KOPT-K1 (cell line): ENCODE results near the gene RBM15.

Experiments used
- H3K27ac ChIP-seq: fragments of 200-600 bp; sonication (generic); 2 replicates; pipeline ENCODE4 v1.5.1; 2016; ENCODE audit warnings: antibody characterized with exemption, mild to moderate bottlenecking, low read depth, low read length; ENCODE audit not compliant: poor library complexity, severe bottlenecking
- H3K36me3 ChIP-seq: fragments of 200-600 bp; sonication (generic); 2 replicates; pipeline ENCODE4 v1.5.1; 2017; ENCODE audit warnings: antibody characterized with exemption, mild to moderate bottlenecking, low read length, moderate library complexity; ENCODE audit not compliant: insufficient read depth
- H3K9me3 ChIP-seq: fragments of 200-600 bp; sonication (generic); 2 replicates; pipeline ENCODE4 v1.5.1; 2017; ENCODE audit warnings: antibody characterized with exemption, low read length, mild to moderate bottlenecking; ENCODE audit not compliant: insufficient read depth, poor library complexity, severe bottlenecking

RBM15 gene

DNA sequence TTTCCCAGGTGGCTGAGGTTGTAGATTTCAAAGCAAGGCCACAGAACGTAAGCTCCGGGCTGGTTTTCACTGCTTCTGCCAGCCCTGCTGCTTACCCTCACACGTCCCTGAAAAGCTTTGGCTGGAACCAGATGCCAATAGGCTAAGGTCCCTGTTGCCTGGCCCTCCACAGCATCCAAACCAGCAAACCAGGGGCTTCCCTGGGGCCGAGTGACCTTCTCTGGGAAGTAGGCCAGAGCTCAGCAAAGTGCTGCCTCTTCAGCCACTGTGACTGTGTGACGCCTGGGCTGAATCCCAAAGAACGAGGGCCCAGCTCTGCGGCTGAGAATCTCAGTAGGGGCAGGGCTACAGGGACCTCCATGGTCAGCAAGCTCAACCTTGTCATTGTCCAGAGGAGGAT is 28.9 kb upstream of the RBM15 start:
- no peak overlapping the region for H3K27ac ChIP-seq

GRCh38 chr1:110312188-110313121 is 26.7 kb upstream of the RBM15 start:
- no peaks in the 10 kb centered on the region for H3K36me3 ChIP-seq
- H3K27ac ChIP-seq = no peak overlapping the region
- no peaks in the 10 kb centered on the region for H3K9me3 ChIP-seq

More for the DNA sequence above, 28.9 kb upstream of the RBM15 start:
- Histone ChIP-seq H3K36me3 (no peaks in the 10 kb centered on the region), H3K9me3 (no peaks in the 10 kb centered on the region)

DNA sequence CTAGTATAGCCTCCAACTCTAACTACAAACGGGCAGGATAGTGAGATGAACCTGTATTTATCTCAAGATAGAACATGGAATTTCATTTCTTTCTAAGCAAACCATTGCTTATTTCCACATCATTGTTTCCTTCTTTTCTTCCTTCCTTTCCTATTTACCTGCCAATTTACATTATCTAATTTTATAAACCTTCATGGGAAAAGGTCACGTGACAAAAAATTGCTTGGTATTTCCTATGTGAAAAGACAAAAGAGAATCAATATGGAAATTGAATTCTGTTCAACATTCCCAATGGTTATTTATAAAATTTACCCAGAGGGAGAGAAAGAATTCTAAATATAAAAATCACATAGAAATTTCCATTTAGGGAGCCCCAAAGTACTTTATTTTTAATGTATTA is 22.4 kb upstream of the RBM15 start:
- Histone ChIP-seq H3K27ac (no peak overlapping the region), H3K36me3 (no peaks in the 10 kb centered on the region), H3K9me3 (no peaks in the 10 kb centered on the region)

DNA sequence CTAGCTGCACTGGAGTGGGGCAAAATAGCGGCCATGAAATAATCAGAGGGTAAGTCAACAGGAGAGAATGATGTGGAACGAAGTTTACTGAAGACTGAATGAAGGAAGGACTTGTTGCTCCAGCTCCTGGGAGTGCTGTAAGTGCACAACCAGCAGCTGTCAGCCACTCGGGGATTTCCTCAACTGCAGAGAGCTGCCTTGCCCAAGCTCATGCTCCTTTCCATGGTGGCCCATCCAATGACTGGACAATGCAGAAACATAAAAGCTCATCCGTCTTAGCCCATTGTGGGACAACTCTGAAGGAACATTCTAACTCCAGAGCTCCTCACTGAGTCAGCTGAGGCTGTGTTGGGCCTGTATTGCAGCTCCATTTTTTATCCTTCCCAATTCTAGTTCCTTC is 21.1 kb upstream of the RBM15 start:
- Histone ChIP-seq H3K9me3 (no peaks in the 10 kb centered on the region), H3K27ac (no peak overlapping the region), H3K36me3 (no peaks in the 10 kb centered on the region)

GRCh38 chr1:110319332-110320167 is 19.6 kb upstream of the RBM15 start:
- Histone ChIP-seq H3K27ac (no peak overlapping the region), H3K9me3 (no peaks in the 10 kb centered on the region), H3K36me3 (no peaks in the 10 kb centered on the region)

GRCh38 chr1:110320168-110320518 is 19.0 kb upstream of the RBM15 start:
- Histone ChIP-seq H3K27ac (no peak overlapping the region), H3K9me3 (no peaks in the 10 kb centered on the region), H3K36me3 (no peaks in the 10 kb centered on the region)

GRCh38 chr1:110321045-110321444 is 18.1 kb upstream of the RBM15 start:
- H3K9me3 ChIP-seq = no peaks in the 10 kb centered on the region
- no peak overlapping the region for H3K27ac ChIP-seq
- H3K36me3 ChIP-seq = no peaks in the 10 kb centered on the region

- H3K27ac ChIP-seq = no peak overlapping the region
- no peaks in the 10 kb centered on the region for H3K9me3 ChIP-seq
- H3K36me3 ChIP-seq = no peaks in the 10 kb centered on the region
These were observed 17.3 kb upstream of the RBM15 start for GRCh38 chr1:110321846-110322245.

- H3K9me3 ChIP-seq = no peaks in the 10 kb centered on the region
- no peaks in the 10 kb centered on the region for H3K36me3 ChIP-seq
- H3K27ac ChIP-seq = no peak overlapping the region
These were observed 14.5 kb upstream of the RBM15 start for GRCh38 chr1:110324667-110325066.

DNA sequence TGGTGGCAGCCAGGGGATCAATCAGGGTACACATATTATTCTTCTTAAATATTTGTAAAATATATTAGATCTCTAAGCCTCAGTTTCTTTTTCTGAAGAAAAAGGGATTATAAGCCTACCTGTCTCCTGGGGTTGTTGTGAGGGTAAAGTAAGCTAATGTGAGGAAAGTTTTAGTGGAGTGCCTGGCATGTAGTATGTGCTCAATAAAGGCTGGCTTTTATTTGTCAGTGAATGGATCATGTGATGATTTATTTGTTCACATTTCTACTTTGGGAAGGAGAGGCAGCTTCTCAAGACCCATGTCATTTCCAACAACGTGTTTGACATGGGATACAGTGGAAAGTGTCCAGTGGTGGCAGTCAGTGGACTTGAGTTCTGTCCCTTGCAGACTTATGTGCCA is 12.4 kb upstream of the RBM15 start:
- no peaks in the 10 kb centered on the region for H3K36me3 ChIP-seq
- no peak overlapping the region for H3K27ac ChIP-seq
- no peaks in the 10 kb centered on the region for H3K9me3 ChIP-seq

DNA sequence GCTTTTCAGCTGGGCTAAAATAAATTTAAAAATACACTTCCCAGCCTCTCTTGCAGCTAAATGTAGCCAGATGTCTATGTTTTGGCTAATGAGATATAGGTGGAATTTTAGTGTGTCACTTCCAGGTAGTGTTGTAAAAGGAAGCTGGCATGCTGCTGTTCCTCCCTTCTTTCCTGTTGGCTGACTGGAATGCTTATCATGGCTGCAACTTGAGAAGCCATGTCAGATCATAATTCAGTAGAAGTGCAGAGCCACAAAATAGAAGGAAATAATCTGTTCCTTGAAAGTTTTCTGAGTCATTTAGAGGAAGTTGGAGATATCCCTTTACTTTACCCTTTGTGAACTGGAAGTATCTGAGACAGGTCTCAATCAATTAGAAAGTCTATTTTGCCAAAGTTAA is 10.9 kb upstream of the RBM15 start:
- H3K27ac ChIP-seq = no peak overlapping the region
- H3K9me3 ChIP-seq = no peaks in the 10 kb centered on the region
- no peaks in the 10 kb centered on the region for H3K36me3 ChIP-seq

- no peaks in the 10 kb centered on the region for H3K9me3 ChIP-seq
- H3K36me3 ChIP-seq = no peaks in the 10 kb centered on the region
- no peak overlapping the region for H3K27ac ChIP-seq
These were observed 10.5 kb upstream of the RBM15 start for GRCh38 chr1:110328700-110329099.

DNA sequence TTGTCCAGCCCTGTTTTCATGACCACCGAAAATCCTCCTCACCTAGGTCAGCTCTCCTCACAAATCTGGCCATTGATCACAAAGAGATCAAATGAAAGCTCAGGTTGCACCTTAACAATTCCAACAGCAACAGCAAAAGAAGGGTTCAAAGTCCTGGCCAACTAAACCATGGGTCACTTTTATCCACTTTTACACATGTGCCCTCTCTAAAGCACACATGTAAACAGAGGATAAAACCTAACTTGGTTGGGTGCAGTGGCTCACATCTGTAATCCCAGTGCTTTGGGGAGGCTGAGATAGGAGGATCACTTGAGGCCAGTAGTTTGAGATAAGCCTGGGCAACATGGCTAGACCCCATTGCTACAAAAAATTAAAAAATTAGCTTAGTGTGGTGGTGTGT is 3.9 kb upstream of the RBM15 start:
- Histone ChIP-seq H3K36me3 (peaks cover 4% of the 10 kb centered on the region; the same call in 1 of the 2 replicates), H3K27ac (no peak overlapping the region), H3K9me3 (no peaks in the 10 kb centered on the region)

DNA sequence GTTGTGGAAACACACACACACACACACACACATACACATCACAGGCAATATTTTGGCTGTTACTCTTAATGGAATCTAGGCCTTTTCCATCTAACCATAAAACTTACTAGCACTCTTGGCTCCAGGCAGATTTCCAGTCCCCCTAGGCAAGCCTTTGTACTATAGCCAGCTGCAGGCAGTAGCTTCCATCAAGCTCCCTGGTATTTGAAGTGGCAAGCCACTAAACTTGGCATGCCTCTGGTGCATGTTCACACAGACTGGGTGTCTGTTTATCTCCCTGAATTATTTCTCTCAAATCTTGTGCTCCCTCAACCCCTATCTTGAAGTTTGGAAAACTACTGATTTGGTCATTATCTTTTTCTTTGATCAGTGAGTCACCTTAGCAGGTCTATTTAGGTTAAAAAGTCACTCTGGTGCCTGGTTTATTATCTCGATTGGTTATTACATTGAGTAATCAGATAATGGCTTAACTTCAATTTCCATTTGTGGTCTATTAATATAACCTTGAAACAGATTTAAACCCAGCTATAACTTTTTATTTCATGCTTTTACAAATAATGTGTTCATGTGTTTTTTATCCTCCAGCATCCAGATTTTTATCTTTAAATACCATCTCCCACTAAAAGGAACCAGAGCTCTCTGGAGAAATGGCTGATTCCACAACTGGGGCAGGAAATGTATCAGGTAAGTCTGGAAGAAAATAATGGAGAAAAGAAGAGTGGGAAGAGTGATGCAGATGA is 2.7 kb upstream of the RBM15 start:
- Histone ChIP-seq H3K27ac (no peak overlapping the region), H3K36me3 (peaks cover 16% of the 10 kb centered on the region), H3K9me3 (no peaks in the 10 kb centered on the region)

DNA sequence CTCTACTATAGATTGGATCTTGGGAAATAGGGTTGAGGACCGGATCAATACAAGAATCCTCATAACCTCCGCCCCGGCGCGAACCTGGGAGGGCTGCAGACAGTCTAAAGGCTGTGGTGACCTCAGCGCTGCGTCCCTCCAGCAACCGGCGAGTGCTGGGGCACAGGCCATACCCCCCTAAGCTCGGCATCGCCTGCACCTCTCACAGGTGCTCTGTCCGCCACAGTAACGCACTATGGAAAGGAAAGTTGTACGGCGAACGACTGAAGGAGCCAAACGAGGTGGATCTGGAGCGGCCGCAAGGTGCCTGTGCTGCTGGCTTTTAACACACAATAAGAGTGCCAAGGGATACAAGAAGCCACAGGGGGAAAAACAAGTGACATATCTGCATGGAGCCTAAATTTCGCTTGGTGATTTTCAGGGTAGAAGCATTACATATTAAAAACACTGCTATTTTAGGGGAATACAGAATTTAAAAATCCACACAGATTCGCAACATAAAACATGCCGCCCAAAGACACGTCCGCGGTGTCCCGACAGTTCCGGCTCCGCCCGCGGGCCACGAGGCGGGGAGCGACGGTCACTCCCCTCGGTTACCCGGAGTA is 1.4 kb upstream of the RBM15 start:
- H3K27ac ChIP-seq = peak overlapping the region; percentile 96
- H3K36me3 ChIP-seq = peaks cover 29% of the 10 kb centered on the region
- H3K9me3 ChIP-seq = no peaks in the 10 kb centered on the region
